GM18526 (cell line): ENCODE results near the gene ITGA11.

Experiments used
- POLR2A ChIP-seq: IDR thresholded peaks from 3 replicates; pipeline ENCODE4 v1.6.1; 2011; ENCODE audit not compliant: insufficient read length; ENCODE audit errors: extremely low read depth

ITGA11 gene

GRCh38 chr15:68409736-68410370, 22.1 kb downstream of the ITGA11 start:
- no peak for TF ChIP-seq POLR2A

GRCh38 chr15:68408971-68409370, 23.0 kb downstream of the ITGA11 start:
- TF ChIP-seq POLR2A = no peak

DNA sequence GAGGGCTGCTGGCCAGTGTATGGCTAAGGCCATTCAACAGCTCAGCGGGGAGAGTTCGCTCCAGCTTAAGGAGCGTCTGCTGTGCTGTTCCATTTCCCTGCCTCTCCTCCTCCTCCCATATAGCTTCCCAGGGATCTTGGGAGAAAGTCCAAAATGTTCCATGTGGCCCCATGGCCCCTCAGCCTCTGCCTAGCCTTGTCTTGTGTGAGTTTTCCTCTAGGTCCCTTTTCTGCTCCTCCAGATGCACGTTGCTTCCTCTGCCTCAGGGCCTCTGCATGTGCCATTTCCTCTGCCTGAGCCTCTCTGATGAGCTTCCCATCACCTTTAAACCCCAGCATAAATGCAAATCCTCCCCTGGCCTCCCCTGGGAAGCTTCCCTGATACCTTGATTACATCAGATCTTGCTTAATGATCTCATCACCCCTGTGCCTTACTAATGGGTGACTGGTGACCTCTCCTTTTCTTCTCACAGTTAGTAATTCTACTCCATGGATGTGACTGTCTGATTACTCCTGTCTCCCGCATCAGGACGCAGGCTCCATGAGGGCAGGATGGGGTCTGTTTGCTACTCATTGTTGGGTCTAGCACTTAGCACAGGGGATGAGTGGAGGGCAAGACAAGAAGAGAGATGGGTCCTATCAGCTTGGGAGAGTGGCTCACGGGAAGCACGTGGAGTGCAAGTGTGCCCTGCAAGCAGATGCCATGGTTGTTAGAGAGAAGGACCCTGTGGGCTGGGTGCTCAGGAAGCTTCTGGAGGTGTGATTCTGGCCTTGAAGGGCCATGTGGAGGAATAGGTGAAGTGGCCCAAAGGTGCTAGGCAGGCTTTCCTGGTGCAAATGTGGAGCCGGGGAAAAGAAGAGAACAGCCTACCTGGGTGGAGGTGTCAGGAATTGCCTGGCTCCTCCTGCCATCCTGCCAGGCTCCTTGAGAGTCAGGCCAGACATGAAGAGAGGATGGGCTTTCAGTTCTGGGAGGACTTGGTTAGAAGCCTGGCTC, 23.8 kb downstream of the ITGA11 start:
- no peak for TF ChIP-seq POLR2A

DNA sequence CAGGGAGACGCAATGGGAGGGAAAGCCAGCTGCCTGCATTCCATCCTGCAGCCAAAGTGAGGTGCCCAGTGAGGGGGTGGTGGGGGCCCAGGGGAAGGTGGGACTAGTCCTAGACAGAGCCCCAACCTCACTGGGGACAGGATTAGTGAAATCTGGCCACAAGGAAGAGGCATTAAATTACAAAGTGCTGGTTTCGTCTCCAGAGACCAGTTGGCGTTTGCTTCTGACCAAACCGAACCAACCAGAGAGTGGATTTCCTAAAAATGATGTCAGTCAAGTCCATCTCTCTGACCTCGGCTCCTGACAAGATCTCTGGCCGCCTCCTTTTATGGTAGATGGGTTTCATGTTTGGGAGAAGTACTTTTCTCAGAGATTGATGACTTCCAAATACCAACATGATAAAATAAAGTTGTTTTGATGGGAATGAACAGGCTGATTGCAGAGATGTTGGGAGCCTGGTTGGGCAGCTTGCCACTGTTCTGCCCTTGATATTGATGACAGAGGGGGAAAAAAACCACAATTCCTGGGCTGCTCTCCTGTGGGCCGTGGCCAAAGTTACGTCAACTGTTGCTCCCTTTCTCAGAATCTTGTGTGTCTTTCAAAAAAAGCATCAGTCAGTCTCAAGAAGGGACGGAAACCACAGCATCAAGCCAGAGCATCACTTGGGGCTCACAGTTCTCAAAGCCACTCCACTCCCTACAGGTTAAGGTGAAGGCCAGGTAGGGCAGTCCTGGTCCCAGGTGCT, 24.6 kb downstream of the ITGA11 start:
- TF ChIP-seq POLR2A = no peak

DNA sequence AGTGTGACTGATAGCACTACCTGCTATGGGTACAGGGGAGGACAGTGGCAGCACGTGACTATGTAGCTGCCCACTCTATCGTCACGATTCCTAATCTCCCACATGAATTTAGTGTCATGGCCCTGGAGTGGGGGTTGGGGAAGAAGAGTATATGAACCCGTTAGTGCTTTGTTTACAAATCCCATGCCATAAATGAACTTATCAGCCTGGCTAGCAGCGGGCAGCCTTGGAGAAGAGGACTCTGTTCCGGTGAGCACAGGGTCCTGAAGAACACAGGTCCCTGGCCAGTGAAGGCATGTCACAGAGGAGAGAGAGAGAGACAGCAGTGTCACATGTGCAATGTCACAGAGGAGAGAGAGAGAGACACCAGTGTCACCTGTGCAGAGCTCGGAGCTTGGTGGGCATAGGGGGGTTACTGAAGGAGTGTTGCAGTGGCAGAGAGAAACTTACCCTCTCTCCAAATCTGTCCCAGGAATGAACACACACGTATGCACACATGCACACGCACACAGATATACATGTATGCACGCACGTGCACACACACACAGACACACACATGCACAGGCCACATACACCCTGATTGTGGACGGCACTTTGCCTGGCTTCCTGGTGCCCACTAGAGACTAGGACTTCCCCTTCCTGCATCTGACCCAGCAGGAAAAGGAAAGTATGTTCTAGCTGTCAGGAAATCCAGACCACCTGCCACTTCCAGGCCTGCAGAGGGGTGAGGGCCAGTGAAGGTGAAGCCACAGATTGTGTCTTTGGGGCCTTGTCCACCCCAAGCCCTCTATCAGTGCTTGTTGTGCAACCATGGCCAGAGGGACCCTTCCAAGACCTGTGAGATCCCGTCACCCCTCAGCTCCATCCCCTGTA, 26.3 kb downstream of the ITGA11 start:
- TF ChIP-seq POLR2A = no peak

GRCh38 chr15:68404056-68404798, 27.7 kb downstream of the ITGA11 start:
- TF ChIP-seq POLR2A = no peak

GRCh38 chr15:68403161-68403941, 28.6 kb downstream of the ITGA11 start:
- no peak for TF ChIP-seq POLR2A

DNA sequence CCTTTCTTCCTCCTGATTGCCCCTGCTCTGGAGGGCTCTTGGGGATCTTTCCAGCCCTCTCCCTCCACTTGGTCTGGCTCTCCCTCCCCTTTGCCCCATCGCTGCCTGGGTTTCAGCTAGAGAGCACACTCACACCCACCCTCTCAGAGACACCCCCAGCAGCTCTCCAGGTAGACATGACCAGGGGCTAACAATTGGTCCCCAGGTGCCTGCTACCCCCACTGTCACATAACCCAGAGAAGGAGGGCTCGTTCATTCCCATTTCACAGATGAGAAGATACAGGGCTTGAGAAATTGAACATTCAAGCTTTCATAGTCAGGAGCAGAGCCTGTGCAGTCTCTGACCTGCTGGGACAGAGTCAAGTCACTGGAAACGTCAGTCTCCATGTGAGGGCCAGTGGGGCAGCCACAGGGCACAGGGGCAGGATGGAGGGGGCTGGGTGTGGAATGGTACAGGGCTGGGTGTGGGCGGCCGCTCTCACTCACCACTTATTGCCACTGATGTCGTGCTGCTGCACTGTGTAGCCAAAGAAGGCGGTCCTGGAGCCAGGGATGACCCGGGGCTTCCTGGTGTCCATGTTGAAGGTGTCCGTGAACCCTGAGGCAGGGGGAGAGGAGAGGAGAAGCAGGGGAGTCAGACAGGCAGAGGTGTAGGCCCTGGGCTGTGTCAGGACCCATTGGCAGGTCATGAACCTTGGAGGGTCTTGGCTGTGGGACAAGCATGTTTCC, 29.4 kb downstream of the ITGA11 start:
- no peak for TF ChIP-seq POLR2A

- TF ChIP-seq POLR2A = no peak
These were observed 30.2 kb downstream of the ITGA11 start for GRCh38 chr15:68401496-68402431.

DNA sequence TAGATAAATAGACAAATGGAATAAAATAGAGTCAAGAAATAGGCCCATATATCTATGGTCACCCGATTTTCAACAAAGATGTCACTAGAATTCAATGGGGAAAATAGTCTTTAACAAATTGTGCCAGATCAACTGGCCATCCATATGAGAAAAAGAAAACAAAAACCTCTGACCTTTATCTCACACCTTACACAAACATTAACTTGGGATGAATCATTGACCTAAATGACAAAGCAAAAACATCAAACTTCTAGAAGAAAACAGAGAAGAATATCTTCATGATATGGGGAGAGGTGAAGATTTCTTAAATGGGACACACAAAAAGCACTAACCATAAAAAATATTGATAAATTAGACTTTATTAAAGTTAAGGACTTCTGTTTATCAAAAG, 31.9 kb downstream of the ITGA11 start:
- no peak for TF ChIP-seq POLR2A

GRCh38 chr15:68399096-68400065, 32.6 kb downstream of the ITGA11 start:
- TF ChIP-seq POLR2A = no peak

- no peak for TF ChIP-seq POLR2A
These were observed 35.9 kb downstream of the ITGA11 start for GRCh38 chr15:68396068-68396467.
